WERI-Rb-1 (cell line): ENCODE data around the gene ACAD11.

Experiments used
- DNase-seq: peaks from one replicate; pipeline ENCODE4 v3.0.0-alpha.2; 2020
- H3K27ac ChIP-seq: fragments of 250-450 bp; sonication (Bioruptor Pico); 2 replicates; pipeline ENCODE4 v1.5.1; 2020; ENCODE audit warnings: mild to moderate bottlenecking, moderate library complexity
- H3K27me3 ChIP-seq: fragments of 250-450 bp; sonication (Bioruptor Pico); 2 replicates; pipeline ENCODE4 v1.5.1; 2021; ENCODE audit warnings: mild to moderate bottlenecking, low read depth, moderate library complexity; ENCODE audit not compliant: insufficient read depth, severe bottlenecking
- H3K36me3 ChIP-seq: fragments of 250-450 bp; sonication (Bioruptor Pico); 2 replicates; pipeline ENCODE4 v1.5.1; 2020; ENCODE audit warnings: mild to moderate bottlenecking, moderate library complexity
- H3K4me3 ChIP-seq: 2 replicates; pipeline ENCODE4 v1.5.1; 2011; ENCODE audit warnings: low read depth, mild to moderate bottlenecking, control low read depth, low read length
- H3K9me3 ChIP-seq: fragments of 250-450 bp; sonication (Bioruptor Pico); 2 replicates; pipeline ENCODE4 v1.5.1; 2021; ENCODE audit warnings: mild to moderate bottlenecking, moderate library complexity; ENCODE audit not compliant: severe bottlenecking
- TF ChIP-seq, protein P1 (sequence below): IDR thresholded peaks from 2 replicates; pipeline ENCODE4 v1.5.1; 2011; ENCODE audit warnings: low read depth, mild to moderate bottlenecking, control low read depth, inconsistent platforms, low read length

ACAD11 gene

DNA sequence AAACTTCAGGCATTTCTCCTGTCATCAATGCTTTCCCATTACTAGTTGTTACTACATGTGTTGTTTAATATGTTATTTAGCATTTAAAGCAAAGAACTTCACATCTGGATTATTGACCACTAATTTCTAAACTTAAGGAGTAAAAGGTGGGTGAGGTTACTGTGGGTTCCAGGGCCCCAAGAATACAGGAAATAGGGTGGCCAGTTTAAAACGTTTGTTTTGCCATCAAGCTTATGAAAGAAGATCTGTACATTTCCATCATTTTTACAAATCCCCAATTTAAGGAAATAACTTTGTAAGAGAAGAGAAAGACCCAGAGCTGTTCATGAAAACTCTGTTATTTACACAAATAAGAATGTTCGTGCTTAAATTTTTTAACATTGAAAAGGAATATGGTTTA, 117.0 kb downstream of the ACAD11 start:
- no peak for DNase-seq
- H3K36me3 ChIP-seq, result peaks cover 33% of the 10 kb centered on the region
- TF ChIP-seq, protein P1, sequence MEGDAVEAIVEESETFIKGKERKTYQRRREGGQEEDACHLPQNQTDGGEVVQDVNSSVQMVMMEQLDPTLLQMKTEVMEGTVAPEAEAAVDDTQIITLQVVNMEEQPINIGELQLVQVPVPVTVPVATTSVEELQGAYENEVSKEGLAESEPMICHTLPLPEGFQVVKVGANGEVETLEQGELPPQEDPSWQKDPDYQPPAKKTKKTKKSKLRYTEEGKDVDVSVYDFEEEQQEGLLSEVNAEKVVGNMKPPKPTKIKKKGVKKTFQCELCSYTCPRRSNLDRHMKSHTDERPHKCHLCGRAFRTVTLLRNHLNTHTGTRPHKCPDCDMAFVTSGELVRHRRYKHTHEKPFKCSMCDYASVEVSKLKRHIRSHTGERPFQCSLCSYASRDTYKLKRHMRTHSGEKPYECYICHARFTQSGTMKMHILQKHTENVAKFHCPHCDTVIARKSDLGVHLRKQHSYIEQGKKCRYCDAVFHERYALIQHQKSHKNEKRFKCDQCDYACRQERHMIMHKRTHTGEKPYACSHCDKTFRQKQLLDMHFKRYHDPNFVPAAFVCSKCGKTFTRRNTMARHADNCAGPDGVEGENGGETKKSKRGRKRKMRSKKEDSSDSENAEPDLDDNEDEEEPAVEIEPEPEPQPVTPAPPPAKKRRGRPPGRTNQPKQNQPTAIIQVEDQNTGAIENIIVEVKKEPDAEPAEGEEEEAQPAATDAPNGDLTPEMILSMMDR, result no peak
- H3K9me3 ChIP-seq, result no peaks in the 10 kb centered on the region
- H3K27me3 ChIP-seq, result no peaks in the 10 kb centered on the region
- no peak overlapping the region for H3K4me3 ChIP-seq
- H3K27ac ChIP-seq, result no peak overlapping the region

DNA sequence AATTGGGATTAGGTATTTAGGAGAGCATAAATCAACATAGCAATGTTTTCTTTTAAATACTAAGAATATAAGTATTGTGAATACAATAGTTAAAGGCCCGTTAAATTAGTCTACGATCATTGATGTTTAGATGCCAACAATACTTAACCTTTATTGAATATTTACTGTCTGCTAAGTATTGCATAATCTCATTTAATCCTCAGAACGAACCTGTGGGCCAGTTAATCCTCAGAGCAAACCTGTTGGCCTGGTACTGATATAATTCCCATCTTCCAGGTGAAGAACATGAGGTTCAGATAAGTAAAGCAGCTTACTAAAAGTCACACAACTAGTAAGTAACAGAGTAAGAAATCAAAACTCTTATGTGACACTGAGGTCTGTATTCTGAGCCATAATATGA, 119.9 kb downstream of the ACAD11 start:
- no peak overlapping the region for H3K4me3 ChIP-seq
- no peak overlapping the region for H3K27ac ChIP-seq
- H3K27me3 ChIP-seq, result no peaks in the 10 kb centered on the region
- H3K36me3 ChIP-seq, result peaks cover 40% of the 10 kb centered on the region
- DNase-seq, result no peak
- H3K9me3 ChIP-seq, result no peaks in the 10 kb centered on the region
- TF ChIP-seq, protein P1, result no peak

DNA sequence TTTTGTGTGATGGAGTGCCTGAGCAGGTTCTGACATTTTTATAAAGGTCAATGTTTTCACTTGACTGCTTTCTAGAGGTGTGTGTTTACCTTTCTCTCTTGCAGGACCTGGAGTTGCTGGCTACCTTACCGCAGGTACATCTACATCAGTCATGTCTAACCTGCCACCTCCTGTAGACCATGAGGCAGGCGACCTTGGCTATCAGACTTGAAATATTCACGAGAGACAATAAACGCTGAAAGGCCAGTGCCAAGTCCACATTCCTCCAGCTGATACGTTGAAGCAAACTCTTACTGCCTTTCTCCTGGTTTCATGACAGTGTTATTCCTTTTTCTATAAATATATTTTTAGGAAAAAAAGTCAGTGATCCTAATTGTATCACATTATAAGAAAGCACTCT, 121.5 kb downstream of the ACAD11 start:
- TF ChIP-seq, protein P1, result no peak
- no peaks in the 10 kb centered on the region for H3K9me3 ChIP-seq
- H3K36me3 ChIP-seq, result peaks cover 50% of the 10 kb centered on the region
- H3K27ac ChIP-seq, result no peak overlapping the region
- H3K27me3 ChIP-seq, result no peaks in the 10 kb centered on the region
- H3K4me3 ChIP-seq, result no peak overlapping the region
- DNase-seq, result no peak

DNA sequence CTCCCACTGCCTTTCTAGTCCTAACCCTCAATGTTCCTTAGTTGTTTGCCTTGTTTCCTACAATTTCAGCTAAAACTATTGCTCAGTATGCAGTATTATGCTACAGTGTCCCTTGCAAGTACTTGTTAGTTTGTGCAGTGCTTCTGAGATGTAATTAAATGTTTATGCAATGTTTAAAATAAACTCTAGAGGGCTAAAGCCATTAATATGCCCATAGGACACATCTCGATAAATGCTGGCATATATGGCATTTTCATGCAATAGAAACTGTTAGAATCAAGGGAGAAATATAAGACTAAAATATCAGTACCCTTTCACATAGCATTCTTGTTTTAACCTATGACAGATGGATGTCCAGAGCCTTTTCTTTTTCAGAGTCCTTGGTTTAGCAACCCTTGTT, 122.3 kb downstream of the ACAD11 start:
- H3K4me3 ChIP-seq, result no peak overlapping the region
- peaks cover 52% of the 10 kb centered on the region for H3K36me3 ChIP-seq
- H3K27ac ChIP-seq, result no peak overlapping the region
- no peak for DNase-seq
- H3K27me3 ChIP-seq, result no peaks in the 10 kb centered on the region
- TF ChIP-seq, protein P1, result no peak
- H3K9me3 ChIP-seq, result no peaks in the 10 kb centered on the region

DNA sequence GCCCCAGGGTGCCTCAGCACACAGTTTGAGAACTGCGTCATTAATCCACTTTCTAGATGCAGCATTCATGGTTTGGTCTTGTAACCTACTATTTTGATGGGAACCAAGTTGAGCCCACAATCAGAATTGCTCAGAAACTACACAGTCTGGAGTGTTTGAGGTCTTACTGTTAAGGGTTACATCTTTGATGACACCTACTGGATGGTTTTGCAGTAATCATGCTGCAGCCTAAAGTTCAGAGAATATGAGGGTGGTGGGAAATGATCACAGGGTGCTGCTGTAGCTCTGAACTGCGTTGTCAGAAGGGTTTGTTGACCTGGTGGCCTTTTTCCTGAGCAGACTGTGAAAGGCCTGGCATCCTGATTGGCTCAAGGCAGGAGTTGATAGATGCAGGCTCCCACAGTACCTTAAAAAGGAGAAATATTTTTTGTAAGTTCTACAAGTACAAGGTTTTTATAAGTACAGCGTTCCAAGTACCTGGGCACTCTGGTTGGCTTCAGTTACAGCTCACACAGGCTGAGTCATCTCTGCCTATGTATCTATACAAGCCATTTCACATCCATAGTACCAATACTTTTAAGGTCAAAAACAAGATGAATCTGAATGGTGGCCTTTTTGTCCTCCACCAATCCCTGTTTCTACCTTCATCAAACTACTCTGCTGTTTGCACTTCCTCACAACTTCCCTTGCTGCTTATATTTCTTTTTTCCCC, 123.0 kb downstream of the ACAD11 start:
- no peaks in the 10 kb centered on the region for H3K27me3 ChIP-seq
- TF ChIP-seq, protein P1, result no peak
- no peaks in the 10 kb centered on the region for H3K9me3 ChIP-seq
- peaks cover 55% of the 10 kb centered on the region for H3K36me3 ChIP-seq
- DNase-seq, result no peak
- no peak overlapping the region for H3K4me3 ChIP-seq
- H3K27ac ChIP-seq, result no peak overlapping the region
